ENCODE measurements around the gene C1QTNF7.

Gene C1QTNF7

GRCh38 chr4:15410750-15411149 lies 17.1 kb upstream of the C1QTNF7 start:
- TF ChIP-seq TEAD4 (IDR thresholded peaks at IDR 0.05) (no peak), USF1 (IDR thresholded peaks at IDR 0.05) (no peak), YY1 (IDR thresholded peaks at IDR 0.05; ENCODE audit: low read depth) (no peak)

- TF ChIP-seq ZBTB7A (IDR thresholded peaks at IDR 0.05; ENCODE audit: low read depth) (no peak), CEBPB (IDR thresholded peaks at IDR 0.05) (no peak), TEAD4 (IDR thresholded peaks at IDR 0.05) (no peak), EGR1 (IDR thresholded peaks at IDR 0.05) (no peak), TAF1 (IDR thresholded peaks at IDR 0.05; ENCODE audit: low read depth) (no peak), EP300 (IDR thresholded peaks at IDR 0.05; ENCODE audit: borderline replicate concordance) (no peak), TCF12 (IDR thresholded peaks at IDR 0.05; ENCODE audit: low read depth) (no peak), CREB1 (IDR thresholded peaks at IDR 0.05; ENCODE audit: low read depth) (no peak), NFIC (IDR thresholded peaks at IDR 0.05) (no peak), RAD21 (IDR thresholded peaks at IDR 0.05; ENCODE audit: low read depth) (no peak), USF1 (IDR thresholded peaks at IDR 0.05) (no peak)
Observed at GRCh38 chr4:15412461-15412860, 15.4 kb upstream of the C1QTNF7 start.

- TF ChIP-seq FOXM1 (IDR thresholded peaks at IDR 0.05; ENCODE audit: borderline replicate concordance, low read depth): no peak
- TF ChIP-seq EP300 (IDR thresholded peaks at IDR 0.05; ENCODE audit: borderline replicate concordance): no peak
- no peak for TF ChIP-seq NFIC (IDR thresholded peaks at IDR 0.05)
- TF ChIP-seq RAD21 (IDR thresholded peaks at IDR 0.05; ENCODE audit: low read depth): no peak
- no peak for TF ChIP-seq TAF1 (IDR thresholded peaks at IDR 0.05; ENCODE audit: low read depth)
Observed at GRCh38 chr4:15413010-15413622, 14.7 kb upstream of the C1QTNF7 start.

GRCh38 chr4:15413623-15414019 lies 14.2 kb upstream of the C1QTNF7 start:
- TF ChIP-seq TCF12 (IDR thresholded peaks at IDR 0.05; ENCODE audit: low read depth) (no peak), YY1 (IDR thresholded peaks at IDR 0.05; ENCODE audit: low read depth) (no peak), CREB1 (IDR thresholded peaks at IDR 0.05; ENCODE audit: low read depth) (no peak), MAX (IDR thresholded peaks at IDR 0.05) (no peak), ZBTB7A (IDR thresholded peaks at IDR 0.05; ENCODE audit: low read depth) (no peak), REST (IDR thresholded peaks at IDR 0.05; ENCODE audit: low read depth) (no peak), EP300 (IDR thresholded peaks at IDR 0.05; ENCODE audit: borderline replicate concordance) (no peak), FOXM1 (IDR thresholded peaks at IDR 0.05; ENCODE audit: borderline replicate concordance, low read depth) (no peak)

GRCh38 chr4:15414551-15415091 lies 13.2 kb upstream of the C1QTNF7 start:
- no peak for TF ChIP-seq RAD21 (IDR thresholded peaks at IDR 0.05; ENCODE audit: low read depth)
- TF ChIP-seq TAF1 (IDR thresholded peaks at IDR 0.05; ENCODE audit: low read depth): no peak
- no peak for TF ChIP-seq EP300 (IDR thresholded peaks at IDR 0.05; ENCODE audit: borderline replicate concordance)
- TF ChIP-seq FOXM1 (IDR thresholded peaks at IDR 0.05; ENCODE audit: borderline replicate concordance, low read depth): no peak
- TF ChIP-seq CEBPB (IDR thresholded peaks at IDR 0.05): no peak
- TF ChIP-seq YY1 (IDR thresholded peaks at IDR 0.05; ENCODE audit: low read depth): no peak
- no peak for TF ChIP-seq ZBTB7A (IDR thresholded peaks at IDR 0.05; ENCODE audit: low read depth)
- TF ChIP-seq REST (IDR thresholded peaks at IDR 0.05; ENCODE audit: low read depth): no peak
- no peak for TF ChIP-seq NFIC (IDR thresholded peaks at IDR 0.05)
- TF ChIP-seq MAX (IDR thresholded peaks at IDR 0.05): no peak
- no peak for TF ChIP-seq USF1 (IDR thresholded peaks at IDR 0.05)
- no peak for TF ChIP-seq EGR1 (IDR thresholded peaks at IDR 0.05)
- TF ChIP-seq TEAD4 (IDR thresholded peaks at IDR 0.05): no peak

Measured in Ishikawa (cell line).